Heart left ventricle (tissue), 16 donors: ENCODE data around the gene AMDHD1. TPM values are rescaled to one million over a fixed set of nuclear protein-coding genes. Genes with fewer than 3 reads are reported as not detected.

ENCODE experiments used
- ATAC-seq, 4 donors: fragments of 200-7000 bp; cut with Tn5 transposase; one replicate each; pipeline ENCODE4 v1.9.1; 2020 to 2022; ENCODE audit warnings: moderate library complexity in 4 of 4, mild to moderate bottlenecking in 3 of 4, moderate number of reproducible peaks in 1 of 4
- DNase-seq, 5 donors: peaks; one replicate each; pipeline ENCODE4 v3.0.0-alpha.2; 2020
- H3K27ac ChIP-seq, 12 donors: fragments of 200-600 bp; sonication (generic) in 4 of 12; one replicate each; pipeline versions ENCODE4 v1.5.0 to v1.8.0; 2016 to 2022; ENCODE audit warnings: mild to moderate bottlenecking in 2 of 12
- H3K27me3 ChIP-seq, 9 donors: fragments of 200-600 bp; sonication (generic) in 2 of 9; one replicate each; pipeline versions ENCODE4 v1.5.1 to v1.8.0; 2016 to 2022; ENCODE audit warnings: mild to moderate bottlenecking in 3 of 9
- H3K36me3 ChIP-seq, 9 donors: fragments of 200-600 bp; sonication (generic) in 2 of 9; one replicate each; pipeline versions ENCODE4 v1.5.0 to v1.8.0; 2018 to 2022; ENCODE audit warnings: mild to moderate bottlenecking in 2 of 9
- H3K4me1 ChIP-seq, 12 donors: fragments of 200-600 bp; sonication (generic) in 4 of 12; one replicate each; pipeline versions ENCODE4 v1.5.0 to v1.8.0; 2016 to 2022; ENCODE audit warnings: mild to moderate bottlenecking in 3 of 12
- H3K4me3 ChIP-seq, 12 donors: fragments of 200-600 bp; sonication (generic) in 4 of 12; one replicate each; pipeline versions ENCODE4 v1.5.0 to v1.8.0; 2017 to 2022; ENCODE audit warnings: mild to moderate bottlenecking in 9 of 12, moderate library complexity in 4 of 12
- H3K9me3 ChIP-seq, 12 donors: fragments of 200-600 bp; sonication (generic) in 4 of 12; one replicate each; pipeline versions ENCODE4 v1.5.0 to v1.8.0; 2016 to 2022; ENCODE audit warnings: mild to moderate bottlenecking in 1 of 12
- CTCF ChIP-seq, 12 donors: fragments of 200-600 bp; sonication (generic) in 4 of 12; IDR thresholded peaks; one replicate each; pipeline versions ENCODE4 v1.5.0 to v1.8.0; 2018 to 2022; ENCODE audit warnings: antibody characterized with exemption in 12 of 12, mild to moderate bottlenecking in 5 of 12
- POLR2A ChIP-seq, 2 donors: fragments of 450-650 bp; IDR thresholded peaks; one replicate each; pipeline ENCODE4 v1.6.1; 2017; ENCODE audit warnings: antibody characterized with exemption in 2 of 2, mild to moderate bottlenecking in 2 of 2, moderate library complexity in 2 of 2
- WGBS, 4 donors: extraction: QIAGEN DNeasy Blood & Tissue Kit in 2 of 4; methylation state at CpG; one replicate each; pipeline versions ENCODE4 v1.1.5 to v1.1.7; 2013 to 2018; 5-methylcytosine and 5-hydroxymethylcytosine counted together
- intact Hi-C, 10 donors: fragments of 100-400 bp; cut with DNase I; formaldehyde crosslinking; loops; one replicate each; pipeline versions ENCODE4 v1.11.1 to v1.14.2; 2022
- polyA plus RNA-seq, 2 donors: library from polyadenylated mRNA; stranded (reverse); fragments of 200-250 nt; gene quantifications; one replicate each; pipeline ENCODE4 v1.2.3, GENCODE V29; 2013
- total RNA-seq, 9 donors: library from RNA; depleted of rRNA in 2 of 9; stranded (reverse); fragments of >200 nt in 2 of 9; fragmentation: NEBNext Ultra II Directional in 3 of 9; extraction: Animal tissue kit (Norgen Biotek cat#: 25700) in 3 of 9; gene quantifications; one replicate each; pipeline versions ENCODE4 v1.1.0 to v1.2.4, GENCODE V29; 2016 to 2023
- donor health status: ischemic (EF 13 %, LVEDD 7.1; RV severe dilation, severe dysfunction).
- donor health status: healthy with polysubstance abuse.
- donor health status: DM: no; HTN: yes; CAD: no.
- donor health status: DM: no; HTN: no; CAD: no.
- donor health status: ischemic (EF 25% LVEDD 6.9; RV normal size, moderate dysfunction).
- donor health status: ischemic (EF 25% LVEDD 5.7; RV mildly dilated, moderate dysfunction).
- donor health status: healthy.
- donor health status: DM: yes; HTN: yes; CAD: no.
- donor health status: ischemic (EF 35%, LVEDD 5.7; RV mildly dilated, moderate dysfunction).
- donor health status: nonischemic (EF 11% LVEDD 7.7; RV severe dilation, severe dysfunction).
- donor health status: DM: yes; HTN: yes; CAD: no.
- donor health status: PGD.
- donor health status: ischemic (EF 29% LVEDD 5.4; RV normal size, mild dysfunction).
- donor health status: nonischemic (EF 23%, LVEDD 6.1; RV moderate dilation, normal function).

AMDHD1 gene
- total and polyA plus RNA-seq, 11 donors = 0.20 to 1.1 (median 0.55) TPM

GRCh38 chr12:95997911-95998510 is 54.9 kb downstream of the AMDHD1 start:
- H3K4me3 ChIP-seq = no peak overlapping the region
- peaks cover 0 to 35% (median 22%) of the 10 kb centered on the region in 9 donors for H3K36me3 ChIP-seq
- no peaks in the 10 kb centered on the region for H3K27me3 ChIP-seq
- H3K27ac ChIP-seq = no peak overlapping the region
- no peak for ATAC-seq
- WGBS, 4 donors = 87 to 91% (median 89%) methylated on average over 5 of the region's 5 CpGs
- no peaks in the 10 kb centered on the region for H3K9me3 ChIP-seq
- TF ChIP-seq CTCF (IDR thresholded peaks at IDR 0.05) = no peak
- TF ChIP-seq POLR2A (IDR thresholded peaks at IDR 0.05) = no peak
- no peak for DNase-seq
- H3K4me1 ChIP-seq = peaks cover 0 to 4% (median 0%) of the 10 kb centered on the region in 12 donors
- intact Hi-C loops = loop anchor here (2.0 to 10.0 kb wide), 9 partner anchors 79 to 416 kb away; no protein-coding TSS in a partner anchor

GRCh38 chr12:95998611-95999286 is 55.6 kb downstream of the AMDHD1 start:
- no peaks in the 10 kb centered on the region for H3K27me3 ChIP-seq
- H3K4me3 ChIP-seq = no peak overlapping the region
- no peaks in the 10 kb centered on the region for H3K9me3 ChIP-seq
- no peak overlapping the region for H3K27ac ChIP-seq
- TF ChIP-seq CTCF (IDR thresholded peaks at IDR 0.05) (peak; percentile 44 to 73 (median 66)), POLR2A (IDR thresholded peaks at IDR 0.05) (no peak)
- peaks cover 0 to 4% (median 0%) of the 10 kb centered on the region in 12 donors for H3K4me1 ChIP-seq
- peak; percentile 63 to 92 (median 87) for ATAC-seq
- intact Hi-C loops = loop anchor here (2.0 to 10.0 kb wide), 9 partner anchors 80 to 416 kb away; no protein-coding TSS in a partner anchor
- peaks cover 0 to 42% (median 30%) of the 10 kb centered on the region in 9 donors for H3K36me3 ChIP-seq
- WGBS, 4 donors = 12 to 20% (median 18%) methylated on average over 7 of the region's 7 CpGs
- peak in 2 of 5 donors; percentile 27 to 30 for DNase-seq

- no peak for ATAC-seq
- no peaks in the 10 kb centered on the region for H3K9me3 ChIP-seq
- TF ChIP-seq POLR2A (IDR thresholded peaks at IDR 0.05) (no peak), CTCF (IDR thresholded peaks at IDR 0.05) (no peak)
- DNase-seq = no peak
- H3K4me3 ChIP-seq = no peak overlapping the region
- H3K27ac ChIP-seq = no peak overlapping the region
- H3K4me1 ChIP-seq = peaks cover 0 to 4% (median 0%) of the 10 kb centered on the region in 12 donors
- 80 to 88% (median 84%) methylated on average over 5 of the region's 5 CpGs for WGBS, 4 donors
- H3K27me3 ChIP-seq = no peaks in the 10 kb centered on the region
- intact Hi-C loops = loop anchor here (2.0 to 10.0 kb wide), 9 partner anchors 81 to 417 kb away; no protein-coding TSS in a partner anchor
- H3K36me3 ChIP-seq = peaks cover 0 to 50% (median 37%) of the 10 kb centered on the region in 9 donors
Measured at GRCh38 chr12:95999484-95999883, 56.4 kb downstream of the AMDHD1 start.

- ATAC-seq = no peak
- Histone ChIP-seq H3K27me3 (no peaks in the 10 kb centered on the region), H3K4me3 (no peak overlapping the region), H3K36me3 (peaks cover 0 to 63% (median 51%) of the 10 kb centered on the region in 9 donors), H3K4me1 (peaks cover 0 to 4% (median 0%) of the 10 kb centered on the region in 12 donors), H3K27ac (no peak overlapping the region), H3K9me3 (no peaks in the 10 kb centered on the region)
- 87 to 90% (median 89%) methylated on average over 5 of the region's 5 CpGs for WGBS, 4 donors
- TF ChIP-seq CTCF (IDR thresholded peaks at IDR 0.05) = no peak
- no peak for TF ChIP-seq POLR2A (IDR thresholded peaks at IDR 0.05)
- intact Hi-C loops = loop anchor here in 1 of 10 donors (5.0 kb wide), 1 partner anchor 84 kb away; no protein-coding TSS in a partner anchor
- no peak for DNase-seq
Measured at GRCh38 chr12:96000858-96001257, 57.7 kb downstream of the AMDHD1 start.
